ENCODE data around the gene KCNK18.

Gene KCNK18

GRCh38 chr10:117250411-117250810, 53.1 kb downstream of the KCNK18 start:
- no peak for DNase-seq (ENCODE audit: low read depth)

GRCh38 chr10:117253908-117254307, 56.6 kb downstream of the KCNK18 start:
- no peak for DNase-seq (ENCODE audit: low read depth)

GRCh38 chr10:117254338-117254737, 57.0 kb downstream of the KCNK18 start:
- no peak for DNase-seq (ENCODE audit: low read depth)

- no peak for DNase-seq (ENCODE audit: low read depth)
Measured at GRCh38 chr10:117254774-117255735, 57.8 kb downstream of the KCNK18 start.

- no peak for DNase-seq (ENCODE audit: low read depth)
Measured at GRCh38 chr10:117255835-117256460, 58.7 kb downstream of the KCNK18 start.

- no peak for DNase-seq (ENCODE audit: low read depth)
Measured at GRCh38 chr10:117256910-117257309, 59.6 kb downstream of the KCNK18 start.

GRCh38 chr10:117257721-117258120, 60.4 kb downstream of the KCNK18 start:
- DNase-seq (ENCODE audit: low read depth), result no peak

- no peak for DNase-seq (ENCODE audit: low read depth)
Measured at GRCh38 chr10:117259279-117259678, 62.0 kb downstream of the KCNK18 start.

All from stimulated activated CD4-positive, alpha-beta T cell treated with anti-CD3 and anti-CD28 coated beads, Interleukin-2, amount 100 ng/mL, for 4 hours (primary cell).